A549 (cell line): ENCODE measurements around the gene GPR61. TPM values are rescaled to one million over a fixed set of nuclear protein-coding genes. Genes with fewer than 3 reads are reported as not detected.

Experiments
- ATAC-seq, 2 experiments: fragments of 200-7000 bp in 1 of 2; fragments of >200 bp in 1 of 2; cut with Nextera tagmentation in 1 of 2; cut with Tn5 transposase in 1 of 2; 3 replicates each; pipeline versions ENCODE4 v1.8.0 to v1.9.1; 2018 to 2020; ENCODE audit warnings: mild to moderate bottlenecking in 1 of 2, moderate library complexity in 1 of 2
- CTCF ChIA-PET: fragments of 300-600 bp; sonication (Branson Sonifier 250); formaldehyde crosslinking; extraction: SDS; loops from one replicate; lab custom pipeline; 2021; ENCODE audit warnings: antibody characterized with exemption, inconsistent platforms; lab: Yijun Ruan, JAX
- POLR2A ChIA-PET: fragments of 350-600 bp; formaldehyde crosslinking; extraction: SDS; loops from one replicate; lab custom pipeline; 2021; ENCODE audit warnings: antibody characterized with exemption, inconsistent platforms; lab: Yijun Ruan, JAX
- DNase-seq, 2 experiments: peaks; one replicate each; pipeline versions ENCODE4 v3.0.0 to v3.0.0-alpha.2; 2011 to 2016; ENCODE audit warnings: low read depth in 1 of 2, low spot score in 1 of 2
- FAIRE-seq: peaks from 2 replicates; lab custom pipeline; 2011; peaks lifted over from hg19 to GRCh38; lab: Jason Lieb, UNC
- H3K27ac ChIP-seq, 2 experiments: fragments of >200 bp; sonication (Bioruptor Twin); formaldehyde crosslinking; 3 replicates each; pipeline ENCODE4 v1.5.1; 2016 to 2017
- H3K4me1 ChIP-seq: fragments of >200 bp; sonication (Bioruptor Twin); formaldehyde crosslinking; 3 replicates; pipeline ENCODE4 v1.6.1; 2016
- H3K4me2 ChIP-seq: fragments of >200 bp; sonication (Bioruptor Twin); formaldehyde crosslinking; 3 replicates; pipeline ENCODE4 v1.6.1; 2016
- H3K4me3 ChIP-seq: fragments of >200 bp; sonication (Bioruptor Twin); formaldehyde crosslinking; 3 replicates; pipeline ENCODE4 v1.5.1; 2016
- H3K9me3 ChIP-seq: fragments of >200 bp; sonication (Bioruptor Twin); formaldehyde crosslinking; 3 replicates; pipeline ENCODE4 v1.6.1; 2016
- CTCF ChIP-seq: fragments of >200 bp; sonication (Bioruptor Twin); formaldehyde crosslinking; IDR thresholded peaks from 3 replicates; pipeline ENCODE4 v1.5.1; 2016
- EP300 ChIP-seq, 2 experiments: fragments of >200 bp; sonication (Bioruptor Twin); formaldehyde crosslinking; IDR thresholded peaks; 2 replicates in 1 of 2; 3 replicates in 1 of 2; pipeline ENCODE4 v1.6.1; 2016 to 2017
- HES2 ChIP-seq: fragments of >200 bp; sonication (Bioruptor Twin); formaldehyde crosslinking; IDR thresholded peaks from 2 replicates; pipeline ENCODE4 v1.6.1; 2016
- HMGXB4 ChIP-seq: fragments of 250-450 bp; sonication (Bioruptor Pico); IDR thresholded peaks from 2 replicates; pipeline ENCODE4 v1.5.0; 2021; ENCODE audit warnings: mild to moderate bottlenecking, moderate library complexity, borderline replicate concordance
- HOXB13 ChIP-seq: fragments of 250-450 bp; sonication (Bioruptor Pico); IDR thresholded peaks from 2 replicates; pipeline ENCODE4 v1.5.0; 2020; ENCODE audit warnings: low read depth, mild to moderate bottlenecking, moderate library complexity
- KDM5A ChIP-seq: fragments of 200-600 bp; sonication (generic); IDR thresholded peaks from 2 replicates; pipeline ENCODE4 v1.6.1; 2016; ENCODE audit warnings: antibody characterized with exemption, mild to moderate bottlenecking
- MAFK ChIP-seq: fragments of 450-650 bp; IDR thresholded peaks from 2 replicates; pipeline ENCODE4 v1.6.1; 2014; ENCODE audit not compliant: partially characterized antibody
- MYC ChIP-seq: IDR thresholded peaks from 2 replicates; pipeline ENCODE4 v1.6.1; 2012; ENCODE audit warnings: mild to moderate bottlenecking, inconsistent platforms, low read length, improper control_type of control experiment, borderline replicate concordance
- NFE2L2 ChIP-seq: fragments of 150-350 bp; conservative IDR thresholded peaks from 2 replicates; pipeline ENCODE4 v1.6.1; 2014; ENCODE audit warnings: low read length
- NPAS2 ChIP-seq: fragments of 250-450 bp; sonication (Bioruptor Pico); IDR thresholded peaks from 2 replicates; pipeline ENCODE4 v1.8.0; 2022; ENCODE audit warnings: mild to moderate bottlenecking, moderate library complexity, borderline replicate concordance
- RAD21 ChIP-seq, 2 experiments: fragments of >200 bp in 1 of 2; sonication (Bioruptor Twin) in 1 of 2; formaldehyde crosslinking in 1 of 2; IDR thresholded peaks in 1 of 2; conservative IDR thresholded peaks in 1 of 2; 2 replicates in 1 of 2; 3 replicates in 1 of 2; pipeline ENCODE4 v1.6.1; 2012 to 2018; ENCODE audit warnings: inconsistent platforms in 1 of 2
- SMC3 ChIP-seq: fragments of >200 bp; sonication (Bioruptor Twin); formaldehyde crosslinking; IDR thresholded peaks from 3 replicates; pipeline ENCODE4 v1.6.1; 2018; ENCODE audit warnings: inconsistent platforms
- USF2 ChIP-seq: fragments of 450-650 bp; IDR thresholded peaks from 2 replicates; pipeline ENCODE4 v1.6.1; 2014; ENCODE audit warnings: antibody characterized with exemption
- WGBS: methylation state at CpG from one replicate; pipeline ENCODE4 v1.1.6; 2017; ENCODE audit errors: missing lambda C conversion rate; 5-methylcytosine and 5-hydroxymethylcytosine counted together
- polyA minus RNA-seq: library from RNA; depleted of rRNA, polyadenylated mRNA; stranded (reverse); fragments of >200 nt; gene quantifications from 2 replicates; pipeline ENCODE4 v1.2.3, GENCODE V29; 2011; rRNA and poly(A)+ RNA removed
- polyA plus RNA-seq, 4 experiments: library from polyadenylated mRNA; depleted of rRNA in 3 of 4; stranded (reverse); fragments of >200 nt; fragmentation: RNase III in 1 of 4; extraction: RNeasy Plus Mini Kit Qiagen cat#74134 plus additional on column Dnase treatment in 1 of 4; gene quantifications; 2 replicates in 3 of 4; 3 replicates in 1 of 4; pipeline ENCODE4 v1.2.3, GENCODE V29; 2011 to 2017
- TF ChIP-seq, protein P1 (sequence below): IDR thresholded peaks from 2 replicates; pipeline ENCODE4 v1.6.1; 2012; ENCODE audit warnings: low read depth, borderline replicate concordance
- TF ChIP-seq, protein P2 (sequence below): fragments of 150-350 bp; IDR thresholded peaks from 2 replicates; pipeline ENCODE4 v1.6.1; 2014; ENCODE audit warnings: low read depth, mild to moderate bottlenecking, low read length
- TF ChIP-seq, protein P3 (sequence below): fragments of >200 bp; sonication (Bioruptor Twin); formaldehyde crosslinking; IDR thresholded peaks from 3 replicates; pipeline ENCODE4 v1.6.1; 2016
- TF ChIP-seq, protein P4 (sequence below): fragments of 200-600 bp; sonication (generic); IDR thresholded peaks from 2 replicates; pipeline ENCODE4 v1.6.1; 2016; ENCODE audit warnings: antibody characterized with exemption, mild to moderate bottlenecking, moderate library complexity
- TF ChIP-seq, protein P5 (sequence below): IDR thresholded peaks from 2 replicates; pipeline ENCODE4 v1.6.1; 2012

The GPR61 gene
- polyA plus RNA-seq (2011; rRNA removed) (0.14 TPM in 1 of 2 replicates, not detected in the other), polyA plus RNA-seq (2017; fragmentation: RNase III; extraction: RNeasy Plus Mini Kit Qiagen cat#74134 plus additional on column Dnase treatment) (not detected in 3 replicates), polyA minus RNA-seq (not detected in 2 replicates)
- polyA plus RNA-seq (2012; cell fraction: cytosol; rRNA removed): not detected in 2 replicates
- not detected in 2 replicates for polyA plus RNA-seq (2012; cell fraction: nucleus; rRNA removed)

DNA sequence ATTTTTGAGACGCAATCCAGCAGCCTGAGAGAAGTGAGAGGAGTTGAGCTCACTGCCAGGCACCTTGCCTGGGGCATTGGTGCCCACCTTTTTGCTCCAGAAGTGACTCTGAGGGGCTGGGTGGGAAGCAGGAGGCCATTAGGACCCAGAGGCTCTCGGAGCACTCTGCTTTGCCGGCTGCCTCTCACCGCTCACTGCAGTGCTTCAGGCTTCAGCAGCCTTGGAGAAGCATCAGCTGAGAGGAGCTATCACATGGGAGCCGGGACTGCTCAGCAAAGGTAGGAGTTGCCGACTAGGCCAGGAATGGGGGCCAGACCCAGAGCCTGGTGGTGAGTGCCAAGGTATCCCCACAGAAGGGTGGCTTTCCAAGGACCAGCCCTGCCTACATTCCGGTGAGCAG, at the start of gene GPR61:
GPR61 (plus strand) TSS at position 197 of the 400 bp plus-strand sequence. CDS start 3,151 bp downstream, outside the sequence.
- no peak for DNase-seq
- ChIA-PET CTCF (interaction anchor here (1.4 to 21.4 kb wide), 6 partner anchors 7 to 235 kb away, joined by 3 to 749 read pairs (median 76); partner anchors contain the start of genes ATXN7L2 and CYB561D1), POLR2A (no interaction called here)
- no peak for FAIRE-seq
- H3K4me2 ChIP-seq: no peak within 1 kb of the TSS
- no CpG with 5 or more reads among the region's 7 CpGs for WGBS
- no peak within 1 kb of the TSS for H3K27ac ChIP-seq
- no peaks in the 10 kb centered on the region for H3K4me1 ChIP-seq
- TF ChIP-seq KDM5A (no peak), MYC (no peak), NFE2L2 (no peak), HMGXB4 (no peak), SMC3 (no peak), HES2 (no peak)
- TF ChIP-seq, protein P1, sequence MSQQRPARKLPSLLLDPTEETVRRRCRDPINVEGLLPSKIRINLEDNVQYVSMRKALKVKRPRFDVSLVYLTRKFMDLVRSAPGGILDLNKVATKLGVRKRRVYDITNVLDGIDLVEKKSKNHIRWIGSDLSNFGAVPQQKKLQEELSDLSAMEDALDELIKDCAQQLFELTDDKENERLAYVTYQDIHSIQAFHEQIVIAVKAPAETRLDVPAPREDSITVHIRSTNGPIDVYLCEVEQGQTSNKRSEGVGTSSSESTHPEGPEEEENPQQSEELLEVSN: no peak
- no peak within 1 kb of the TSS for H3K4me3 ChIP-seq
- H3K9me3 ChIP-seq: no peaks in the 10 kb centered on the region
- no peak for ATAC-seq

- Histone ChIP-seq H3K4me2 (no peak overlapping the region), H3K27ac (no peak overlapping the region), H3K4me3 (no peak overlapping the region), H3K4me1 (peaks cover 6% of the 10 kb centered on the region; the same call in 1 of the 3 replicates), H3K9me3 (no peaks in the 10 kb centered on the region)
- WGBS: 78% methylated on average over 3 of the region's 11 CpGs
- peak; percentile 38 to 60 for DNase-seq
- ATAC-seq: peak; percentile 62 to 67; a peak in 5 of 6 replicates
- FAIRE-seq: no peak
- ChIA-PET CTCF (interaction anchor here (0.6 to 23.6 kb wide), 31 partner anchors 7 to 698 kb away, joined by 3 to 749 read pairs (median 4); partner anchors contain the start of genes AHCYL1, AMIGO1, ATXN7L2 and GPR61), POLR2A (interaction anchor here (0.6 to 1.5 kb wide), 2 partner anchors 20 to 43 kb away, joined by 3 to 5 read pairs; no protein-coding TSS in a partner anchor)
- TF ChIP-seq HOXB13: no peak
- TF ChIP-seq, protein P2, sequence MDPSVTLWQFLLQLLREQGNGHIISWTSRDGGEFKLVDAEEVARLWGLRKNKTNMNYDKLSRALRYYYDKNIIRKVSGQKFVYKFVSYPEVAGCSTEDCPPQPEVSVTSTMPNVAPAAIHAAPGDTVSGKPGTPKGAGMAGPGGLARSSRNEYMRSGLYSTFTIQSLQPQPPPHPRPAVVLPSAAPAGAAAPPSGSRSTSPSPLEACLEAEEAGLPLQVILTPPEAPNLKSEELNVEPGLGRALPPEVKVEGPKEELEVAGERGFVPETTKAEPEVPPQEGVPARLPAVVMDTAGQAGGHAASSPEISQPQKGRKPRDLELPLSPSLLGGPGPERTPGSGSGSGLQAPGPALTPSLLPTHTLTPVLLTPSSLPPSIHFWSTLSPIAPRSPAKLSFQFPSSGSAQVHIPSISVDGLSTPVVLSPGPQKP: no peak
- TF ChIP-seq, protein P3, sequence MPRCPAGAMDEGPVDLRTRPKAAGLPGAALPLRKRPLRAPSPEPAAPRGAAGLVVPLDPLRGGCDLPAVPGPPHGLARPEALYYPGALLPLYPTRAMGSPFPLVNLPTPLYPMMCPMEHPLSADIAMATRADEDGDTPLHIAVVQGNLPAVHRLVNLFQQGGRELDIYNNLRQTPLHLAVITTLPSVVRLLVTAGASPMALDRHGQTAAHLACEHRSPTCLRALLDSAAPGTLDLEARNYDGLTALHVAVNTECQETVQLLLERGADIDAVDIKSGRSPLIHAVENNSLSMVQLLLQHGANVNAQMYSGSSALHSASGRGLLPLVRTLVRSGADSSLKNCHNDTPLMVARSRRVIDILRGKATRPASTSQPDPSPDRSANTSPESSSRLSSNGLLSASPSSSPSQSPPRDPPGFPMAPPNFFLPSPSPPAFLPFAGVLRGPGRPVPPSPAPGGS: no peak
- TF ChIP-seq USF2: no peak
- peak; percentile 57 for TF ChIP-seq SMC3
- no peak for TF ChIP-seq NPAS2
- TF ChIP-seq RAD21 (conservative IDR thresholded peaks at IDR 0.05 in 1 of 2, IDR thresholded peaks at IDR 0.05 in 1 of 2): peak; percentile 33 to 36; a peak in 2 of 5 replicates
- peak; percentile 52 for TF ChIP-seq CTCF
- TF ChIP-seq, protein P4, sequence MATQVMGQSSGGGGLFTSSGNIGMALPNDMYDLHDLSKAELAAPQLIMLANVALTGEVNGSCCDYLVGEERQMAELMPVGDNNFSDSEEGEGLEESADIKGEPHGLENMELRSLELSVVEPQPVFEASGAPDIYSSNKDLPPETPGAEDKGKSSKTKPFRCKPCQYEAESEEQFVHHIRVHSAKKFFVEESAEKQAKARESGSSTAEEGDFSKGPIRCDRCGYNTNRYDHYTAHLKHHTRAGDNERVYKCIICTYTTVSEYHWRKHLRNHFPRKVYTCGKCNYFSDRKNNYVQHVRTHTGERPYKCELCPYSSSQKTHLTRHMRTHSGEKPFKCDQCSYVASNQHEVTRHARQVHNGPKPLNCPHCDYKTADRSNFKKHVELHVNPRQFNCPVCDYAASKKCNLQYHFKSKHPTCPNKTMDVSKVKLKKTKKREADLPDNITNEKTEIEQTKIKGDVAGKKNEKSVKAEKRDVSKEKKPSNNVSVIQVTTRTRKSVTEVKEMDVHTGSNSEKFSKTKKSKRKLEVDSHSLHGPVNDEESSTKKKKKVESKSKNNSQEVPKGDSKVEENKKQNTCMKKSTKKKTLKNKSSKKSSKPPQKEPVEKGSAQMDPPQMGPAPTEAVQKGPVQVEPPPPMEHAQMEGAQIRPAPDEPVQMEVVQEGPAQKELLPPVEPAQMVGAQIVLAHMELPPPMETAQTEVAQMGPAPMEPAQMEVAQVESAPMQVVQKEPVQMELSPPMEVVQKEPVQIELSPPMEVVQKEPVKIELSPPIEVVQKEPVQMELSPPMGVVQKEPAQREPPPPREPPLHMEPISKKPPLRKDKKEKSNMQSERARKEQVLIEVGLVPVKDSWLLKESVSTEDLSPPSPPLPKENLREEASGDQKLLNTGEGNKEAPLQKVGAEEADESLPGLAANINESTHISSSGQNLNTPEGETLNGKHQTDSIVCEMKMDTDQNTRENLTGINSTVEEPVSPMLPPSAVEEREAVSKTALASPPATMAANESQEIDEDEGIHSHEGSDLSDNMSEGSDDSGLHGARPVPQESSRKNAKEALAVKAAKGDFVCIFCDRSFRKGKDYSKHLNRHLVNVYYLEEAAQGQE: no peak
- TF ChIP-seq, protein P5, sequence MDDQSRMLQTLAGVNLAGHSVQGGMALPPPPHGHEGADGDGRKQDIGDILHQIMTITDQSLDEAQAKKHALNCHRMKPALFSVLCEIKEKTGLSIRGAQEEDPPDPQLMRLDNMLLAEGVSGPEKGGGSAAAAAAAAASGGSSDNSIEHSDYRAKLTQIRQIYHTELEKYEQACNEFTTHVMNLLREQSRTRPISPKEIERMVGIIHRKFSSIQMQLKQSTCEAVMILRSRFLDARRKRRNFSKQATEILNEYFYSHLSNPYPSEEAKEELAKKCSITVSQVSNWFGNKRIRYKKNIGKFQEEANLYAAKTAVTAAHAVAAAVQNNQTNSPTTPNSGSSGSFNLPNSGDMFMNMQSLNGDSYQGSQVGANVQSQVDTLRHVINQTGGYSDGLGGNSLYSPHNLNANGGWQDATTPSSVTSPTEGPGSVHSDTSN: no peak
- TF ChIP-seq MYC: no peak
- no peak for TF ChIP-seq MAFK
- no peak for TF ChIP-seq EP300 (IDR thresholded peaks at IDR 0.05)
Measured at GRCh38 chr1:109490029-109490933, 49.4 kb upstream of the GPR61 start.
